GM19023 (cell line): ENCODE data around the gene RARG.

ENCODE experiments used
- ATAC-seq: cut with Tn5 transposase; IDR thresholded peaks from one replicate; pipeline ENCODE4 v1.9.1; 2021; ENCODE audit warnings: mild to moderate bottlenecking, moderate library complexity; ENCODE audit not compliant: unreplicated experiment

The RARG gene

DNA sequence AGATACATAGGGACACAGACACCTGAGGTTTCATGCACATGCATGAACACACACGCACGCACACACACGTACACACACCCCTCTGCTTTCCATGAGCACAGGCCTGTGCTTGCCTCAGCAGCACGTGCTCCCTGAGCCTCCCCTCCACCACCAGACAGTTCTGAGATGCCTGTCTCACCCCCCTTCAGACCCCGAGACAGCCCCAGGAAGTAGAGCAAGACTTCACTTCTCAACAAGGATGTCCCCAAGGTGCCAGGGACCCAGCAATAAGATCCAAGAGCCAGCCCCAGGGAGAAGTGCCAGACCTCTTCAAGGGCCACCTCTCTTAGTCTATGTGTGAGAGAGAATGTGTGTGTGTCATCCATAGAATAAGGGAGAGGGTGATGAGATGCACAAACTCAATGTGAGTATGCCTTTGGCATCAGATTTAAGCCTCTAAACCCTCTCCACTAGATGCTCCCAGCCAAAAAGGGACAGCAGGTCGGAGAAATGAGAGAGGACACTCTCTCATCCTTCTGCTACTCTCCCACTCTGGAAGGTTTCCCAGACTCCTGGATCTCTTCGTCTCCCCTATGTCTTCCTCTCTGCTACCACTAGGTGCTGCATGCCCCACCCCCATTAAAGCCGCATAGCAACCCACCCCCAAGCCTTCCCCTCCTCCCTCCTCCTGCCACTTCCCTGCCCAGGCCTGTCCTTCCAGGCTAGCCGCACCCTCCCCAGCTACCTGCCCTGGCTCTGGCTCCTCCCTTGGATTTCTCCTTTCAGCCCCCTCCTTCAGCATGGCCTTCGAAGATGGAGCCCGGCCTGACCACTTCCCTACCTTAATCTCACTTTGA is 7.7 kb downstream of the RARG start:
- no peak for ATAC-seq

DNA sequence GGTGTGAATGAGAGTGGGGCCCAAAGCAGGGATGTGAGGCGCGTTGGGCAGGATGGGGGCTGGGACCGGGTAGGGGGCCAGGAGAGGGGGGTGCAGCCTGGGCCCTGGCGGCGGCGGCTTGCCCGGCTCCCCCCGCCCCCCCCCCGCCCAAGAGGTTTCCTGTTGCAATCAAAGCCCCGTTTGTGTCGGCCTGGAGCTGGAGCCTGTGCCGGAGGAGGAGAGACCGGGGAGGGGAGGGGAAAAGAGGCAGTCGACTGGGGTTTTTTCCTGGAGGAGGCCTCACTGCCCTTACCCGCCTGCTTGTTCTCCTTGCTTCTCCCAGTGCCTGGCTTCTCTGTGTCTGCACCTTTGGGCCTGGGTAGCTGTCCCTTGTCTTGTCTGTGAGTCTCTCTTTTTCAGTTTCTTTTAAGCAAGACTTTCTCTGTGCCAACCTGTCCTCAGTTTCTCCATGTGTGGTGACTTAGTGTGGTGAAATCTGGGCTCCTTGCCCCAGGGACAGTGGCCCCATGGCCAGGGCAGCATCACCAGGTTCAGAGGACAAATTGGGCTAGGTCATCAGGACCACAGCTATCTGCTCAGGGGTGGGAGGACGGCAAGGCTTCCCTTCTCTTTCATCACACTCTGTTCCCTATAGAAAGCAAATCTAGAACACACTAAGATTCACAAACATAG is 8.5 kb downstream of the RARG start:
- ATAC-seq, result no peak

DNA sequence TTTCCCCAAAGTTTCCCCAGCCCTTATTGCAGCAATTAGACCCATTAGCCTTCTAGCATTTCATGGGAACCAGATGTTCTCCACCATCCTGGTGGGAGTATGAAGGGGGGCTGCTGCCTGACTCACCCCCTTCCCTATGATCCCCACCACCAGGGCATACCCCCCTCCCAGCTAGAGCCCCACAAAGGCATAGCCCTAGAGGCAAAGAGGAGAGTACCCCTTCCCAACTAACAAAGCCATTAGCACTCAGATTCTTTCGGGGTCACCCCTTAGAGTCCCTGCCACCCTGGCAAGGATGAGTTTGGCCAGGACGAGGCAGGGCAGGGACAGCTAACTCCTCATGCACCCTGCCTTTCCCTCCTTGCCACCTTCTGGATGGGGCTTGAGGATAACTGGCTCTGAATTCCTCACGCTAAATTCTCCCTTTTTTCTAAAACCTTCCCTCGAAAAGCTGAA is 9.2 kb downstream of the RARG start:
- ATAC-seq, result no peak

DNA sequence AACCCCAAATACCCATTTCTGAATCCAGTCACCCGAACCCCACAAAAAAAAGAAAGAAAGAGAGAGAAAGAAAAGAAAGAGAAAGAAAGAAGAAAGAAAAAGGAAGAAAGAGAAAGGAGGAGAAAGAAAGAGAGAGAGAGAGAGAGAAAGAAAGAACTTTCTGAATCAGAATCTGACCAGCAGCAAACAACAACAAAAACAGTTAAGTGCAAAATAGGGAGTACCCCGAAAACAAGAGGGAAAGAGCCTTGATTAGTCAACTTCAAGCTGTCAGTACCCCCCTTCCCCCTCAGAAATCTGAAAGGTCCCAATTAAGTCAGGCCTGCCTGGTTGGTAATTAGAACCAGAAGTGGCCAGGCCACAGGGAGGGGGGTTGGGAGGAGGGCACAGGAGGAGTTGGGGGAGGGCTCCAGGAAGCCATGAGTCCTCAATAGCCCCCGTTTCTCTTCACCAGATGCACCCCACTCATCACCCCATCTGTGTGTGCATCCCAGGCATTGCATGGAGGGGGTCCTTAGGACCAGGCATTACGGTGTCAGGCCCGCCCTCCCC is 9.8 kb downstream of the RARG start:
- no peak for ATAC-seq

DNA sequence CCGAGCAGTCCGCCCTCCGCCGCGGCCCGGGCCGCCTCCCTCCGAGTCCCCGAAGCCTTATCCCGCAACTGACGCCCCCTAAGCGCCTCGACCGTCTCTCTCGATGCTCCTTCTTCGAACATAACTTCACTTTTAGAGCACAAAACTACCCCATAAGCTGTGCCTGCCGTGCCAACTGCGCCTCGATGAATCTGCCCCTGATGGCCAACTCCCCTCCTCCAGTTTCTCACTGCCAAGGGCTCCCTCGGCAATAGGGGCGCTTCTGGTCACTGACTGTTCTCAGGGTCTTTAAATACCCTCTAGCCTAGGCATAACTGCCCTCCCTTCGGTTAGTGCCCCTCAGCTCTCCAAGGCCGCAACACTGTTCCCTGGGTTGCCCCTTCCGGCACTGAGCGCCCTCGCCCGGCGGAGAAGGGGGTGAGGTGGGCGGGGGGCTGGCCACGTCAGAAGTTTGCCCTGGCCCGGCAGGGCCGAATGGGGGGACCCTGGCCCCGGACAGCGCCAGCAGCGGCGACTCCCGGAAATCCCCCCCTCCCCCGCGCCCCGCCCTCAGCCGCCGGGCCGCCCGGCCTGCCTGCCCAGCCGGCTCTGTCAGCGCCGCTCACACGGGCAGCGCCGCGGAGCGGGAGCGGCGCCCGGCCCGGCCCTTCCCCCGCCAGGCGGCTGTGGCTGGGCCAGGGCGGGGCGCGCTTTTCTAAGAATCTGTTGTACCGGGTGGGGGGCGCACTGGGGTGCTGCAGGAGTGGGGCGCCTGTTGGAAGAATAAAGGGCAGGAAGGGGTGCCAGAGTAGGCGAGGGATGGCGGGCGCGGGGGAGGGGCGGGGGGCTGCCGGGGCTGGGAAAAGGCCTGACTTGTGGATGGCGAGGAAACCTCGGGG is 10.6 kb downstream of the RARG start:
- ATAC-seq, result no peak

DNA sequence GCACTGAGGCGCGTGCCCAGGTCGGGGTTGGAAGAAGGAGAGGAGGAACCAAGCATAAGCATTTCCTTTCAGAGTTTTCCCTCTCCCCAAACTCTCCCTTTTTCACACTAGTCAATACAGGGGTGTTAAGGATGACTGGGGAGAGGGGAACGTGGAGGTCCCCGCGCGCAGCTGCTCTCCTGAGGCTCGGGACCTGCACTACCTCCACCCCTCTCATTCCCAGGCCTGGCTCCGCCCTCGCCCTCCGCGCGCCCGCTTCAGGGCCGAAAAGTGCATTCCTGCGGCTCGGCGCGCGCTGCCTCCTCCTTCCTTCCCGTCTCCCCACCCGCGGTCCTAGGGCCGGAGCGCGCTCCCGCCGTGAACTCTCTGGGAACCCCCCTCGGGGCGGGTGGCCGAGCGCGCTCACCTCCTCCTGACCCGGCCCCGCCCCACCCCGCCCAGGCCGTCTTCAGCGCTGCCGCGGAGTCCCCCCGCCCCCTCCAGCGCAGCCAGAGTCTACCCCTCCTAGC is 11.3 kb downstream of the RARG start:
- peak; percentile 60 for ATAC-seq

DNA sequence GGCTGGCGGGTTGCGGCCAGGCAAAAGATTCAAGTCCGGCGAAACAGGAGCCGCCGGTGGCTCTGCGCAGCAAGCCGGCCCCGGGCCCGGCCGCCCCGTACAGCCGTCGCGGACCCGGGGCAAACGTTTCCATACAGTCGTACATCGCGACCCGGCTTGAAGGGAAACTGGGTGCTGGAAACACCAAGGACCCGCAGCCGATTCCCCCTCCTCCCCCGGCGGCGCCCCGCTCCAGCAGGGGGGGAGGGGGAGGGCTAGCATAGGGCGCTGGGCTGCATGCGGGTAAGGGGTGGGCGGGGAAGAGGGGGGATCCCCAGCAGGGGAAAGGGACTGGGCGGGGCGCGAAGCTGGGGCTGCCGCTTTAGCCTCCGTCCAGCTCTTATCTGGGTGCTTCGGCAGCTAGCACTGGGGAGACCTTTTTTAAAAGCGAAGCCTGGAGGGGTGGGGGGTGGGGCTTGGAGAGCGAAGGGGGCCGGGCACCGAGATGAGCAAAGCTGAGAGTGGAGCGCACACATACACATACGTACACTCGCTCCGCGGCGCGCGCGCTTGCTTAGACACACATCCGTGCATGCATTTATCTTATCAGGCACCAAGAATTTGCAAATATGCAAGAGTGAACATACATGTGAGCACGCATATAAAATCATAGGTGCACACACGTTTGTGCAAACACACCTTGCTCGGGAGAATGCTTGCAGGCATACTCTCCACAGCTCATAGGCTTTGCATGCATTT is 11.9 kb downstream of the RARG start:
- peak; percentile 45 for ATAC-seq

DNA sequence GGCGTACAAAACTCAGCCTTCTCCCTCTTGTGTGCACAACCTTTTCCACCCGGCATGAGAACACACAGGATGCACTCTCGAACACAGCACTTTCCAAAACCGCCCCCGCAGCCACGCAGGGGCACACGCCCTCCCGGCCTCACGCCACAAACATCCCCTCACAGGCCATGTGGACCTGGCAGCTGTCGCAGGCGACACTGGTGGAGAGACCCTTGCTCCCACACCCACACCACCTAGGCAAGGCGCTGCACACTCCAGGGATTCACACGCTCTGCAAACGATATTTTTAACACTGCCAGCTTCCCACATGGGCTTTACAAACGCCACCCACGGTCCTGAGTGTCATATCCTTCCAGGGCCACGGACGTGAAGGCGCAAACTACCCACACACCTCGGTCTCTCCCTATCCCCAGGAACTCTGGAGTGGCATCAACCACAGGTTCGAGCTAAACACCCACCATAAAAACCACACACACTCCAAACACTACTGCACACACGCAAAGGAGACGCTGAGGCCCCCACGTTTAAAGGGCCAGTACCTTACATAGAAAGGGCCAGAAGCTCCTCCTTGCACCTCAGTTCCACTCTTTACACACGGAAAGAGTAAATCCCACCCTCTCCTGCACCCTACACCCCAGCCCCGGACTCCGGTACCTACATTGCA is 12.6 kb downstream of the RARG start:
- ATAC-seq, result peak; percentile 12

DNA sequence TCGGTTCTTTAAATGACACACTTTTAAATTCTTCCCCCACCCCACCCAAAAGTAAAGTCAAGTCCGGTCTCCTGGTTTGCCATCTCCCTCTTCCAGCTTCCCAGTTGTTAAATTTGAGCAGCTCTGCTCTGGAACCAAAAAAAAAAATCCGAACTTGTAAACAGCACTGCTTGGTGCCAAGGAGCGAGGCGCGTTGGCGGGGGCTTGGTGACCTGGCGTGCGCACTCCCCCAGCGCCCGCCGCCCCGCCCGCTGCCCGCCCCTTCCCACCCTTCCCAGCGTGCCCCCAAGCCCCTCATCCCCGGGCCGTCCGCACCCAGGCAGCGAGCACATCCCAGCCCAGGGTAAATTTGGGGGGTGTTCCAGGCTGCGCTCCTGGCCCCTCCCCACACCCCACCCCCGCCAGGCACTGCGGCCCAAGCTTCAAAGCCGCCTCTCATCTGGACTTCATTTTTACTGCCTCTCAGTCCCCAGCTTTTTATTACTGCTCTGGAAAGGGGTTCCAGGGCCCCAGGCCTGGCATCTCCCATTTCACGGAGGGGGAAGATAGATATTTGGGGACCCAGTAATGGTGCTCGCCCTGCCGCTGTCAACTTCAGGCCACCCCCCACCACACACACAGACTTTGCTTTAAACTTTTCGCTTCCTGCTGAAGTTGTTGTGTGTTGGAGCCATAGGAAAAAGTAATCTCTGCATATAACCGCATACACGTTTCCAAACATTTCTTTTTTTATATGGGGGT is 13.3 kb downstream of the RARG start:
- ATAC-seq, result no peak

DNA sequence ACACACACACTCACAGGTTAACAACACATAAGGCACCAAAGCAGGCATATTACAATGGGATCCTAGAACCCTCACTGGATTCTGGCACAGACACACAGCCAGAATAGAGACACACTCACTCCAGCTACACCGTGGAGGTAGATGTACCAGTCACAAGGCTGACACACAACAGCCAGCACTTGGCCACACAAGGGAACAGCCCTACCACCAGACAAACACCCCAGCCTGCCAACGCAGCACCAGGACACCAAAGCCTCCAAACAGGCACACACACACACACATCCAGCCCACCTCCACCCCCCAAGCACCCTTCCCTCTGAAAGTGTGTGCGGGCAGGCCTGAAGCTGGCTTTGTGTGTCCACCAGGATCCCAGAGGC is 14.1 kb downstream of the RARG start:
- ATAC-seq, result no peak

DNA sequence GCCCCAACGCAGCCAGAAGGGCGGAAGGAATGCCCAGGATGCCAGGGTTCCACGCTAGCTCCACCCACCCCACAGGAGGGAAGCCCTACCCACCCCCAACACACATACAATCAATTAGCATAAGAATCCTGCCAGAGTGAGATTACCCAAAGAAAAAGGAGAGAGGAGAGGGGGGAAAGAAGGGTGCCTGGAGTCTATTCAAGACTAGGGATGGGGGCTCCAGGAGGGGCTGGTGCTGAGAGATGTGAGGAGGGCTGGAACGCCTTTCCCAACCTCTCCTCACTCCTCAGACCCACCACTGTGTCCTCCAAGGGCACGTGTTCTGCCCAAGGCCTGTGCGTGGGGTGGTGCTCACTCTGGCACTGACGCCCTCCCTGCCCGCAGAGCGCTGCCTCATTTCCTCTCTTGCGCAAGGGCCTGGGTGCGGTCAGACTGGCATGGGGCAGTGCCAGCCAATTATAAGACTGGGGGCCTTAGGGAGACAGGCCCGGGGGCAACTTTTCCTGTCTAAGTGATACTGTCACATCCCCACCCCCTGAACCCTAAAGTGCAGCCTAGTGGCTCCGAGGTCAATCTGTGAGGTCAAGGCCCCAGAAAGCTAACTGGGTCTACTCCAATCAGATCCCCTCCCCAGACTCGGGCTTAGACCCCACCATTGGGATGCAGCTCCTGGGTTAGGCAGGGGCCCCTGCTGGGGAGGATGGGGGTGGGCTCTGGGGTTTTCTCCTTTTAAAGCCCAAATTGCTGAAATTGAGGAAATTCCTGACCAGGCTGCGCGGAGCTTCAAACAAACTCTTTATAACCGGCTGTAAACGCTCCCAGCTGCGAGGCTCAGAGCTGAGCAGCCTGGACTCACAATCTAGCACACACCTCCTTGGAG is 14.7 kb downstream of the RARG start:
- no peak for ATAC-seq

DNA sequence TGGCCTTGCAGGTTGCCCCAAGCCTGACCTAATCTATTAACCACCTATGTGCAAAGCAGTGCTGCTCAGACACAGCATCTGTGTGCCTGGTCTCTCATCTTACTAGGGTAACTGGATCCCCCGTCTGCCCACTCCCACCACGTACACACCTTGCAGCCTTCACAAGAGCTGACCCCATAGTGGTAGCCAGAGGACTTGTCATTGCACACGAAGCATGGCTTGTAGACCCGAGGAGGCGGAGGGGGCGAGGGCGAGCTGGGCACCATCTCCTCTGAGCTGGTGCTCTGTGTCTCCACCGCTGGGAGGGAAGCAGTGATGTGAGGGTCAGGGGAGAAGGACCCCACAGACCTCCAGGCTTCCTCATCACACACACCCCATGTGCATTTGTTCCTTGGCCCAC is 16.5 kb downstream of the RARG start:
- no peak for ATAC-seq

DNA sequence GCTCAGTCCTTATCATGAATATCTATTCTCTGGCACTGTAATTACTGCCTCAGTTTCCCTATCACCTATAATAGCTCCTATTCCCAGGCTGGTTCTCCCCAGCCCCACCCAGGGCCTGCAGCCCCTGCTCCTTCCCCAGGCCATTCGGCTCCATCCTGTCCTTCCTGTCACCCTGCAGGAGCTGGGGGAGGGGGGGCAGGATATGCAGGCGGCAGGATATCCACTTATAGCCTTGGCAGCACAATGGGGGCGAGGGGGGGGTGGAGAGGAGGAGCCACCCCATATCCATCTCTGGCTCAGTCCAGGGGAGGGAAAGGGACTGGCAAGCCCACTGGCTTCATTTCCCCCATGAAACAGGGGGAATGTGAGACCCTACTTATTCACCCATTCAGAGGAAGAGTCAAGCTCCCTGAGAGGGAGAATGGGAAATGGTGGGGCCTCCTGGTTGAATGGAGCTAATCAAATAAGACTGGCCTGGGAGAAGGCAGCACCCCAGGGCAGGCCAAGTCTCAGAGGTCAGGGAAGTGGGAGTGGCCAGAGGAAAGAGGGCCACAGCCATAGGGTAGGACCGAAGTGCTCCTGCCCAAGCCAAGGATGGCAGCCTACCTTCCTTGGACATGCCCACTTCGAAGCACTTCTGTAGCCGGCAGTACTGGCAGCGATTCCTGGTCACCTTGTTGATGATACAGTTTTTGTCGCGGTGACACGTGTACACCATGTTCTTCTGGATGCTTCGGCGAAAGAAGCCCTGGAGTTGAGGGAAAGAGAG is 17.1 kb downstream of the RARG start:
- no peak for ATAC-seq

DNA sequence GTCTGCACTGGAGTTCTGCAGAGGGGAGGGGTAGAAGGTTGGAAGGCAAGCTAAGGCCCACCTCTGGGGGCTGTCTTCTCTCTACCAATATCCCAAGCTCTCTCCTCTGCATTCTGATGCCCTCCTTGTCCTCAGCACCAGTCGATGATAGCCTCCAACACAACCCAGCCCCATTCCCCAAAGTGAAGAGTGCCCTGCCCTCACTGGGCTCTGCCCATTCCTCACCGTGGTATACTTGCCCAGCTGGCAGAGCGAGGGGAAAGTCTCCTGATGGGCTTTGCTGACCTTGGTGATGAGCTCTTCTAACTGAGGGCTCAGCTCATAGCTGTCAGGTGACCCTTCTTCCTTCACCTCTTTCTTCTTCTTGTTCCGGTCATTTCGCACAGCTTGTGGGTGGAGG is 17.8 kb downstream of the RARG start:
- no peak for ATAC-seq

DNA sequence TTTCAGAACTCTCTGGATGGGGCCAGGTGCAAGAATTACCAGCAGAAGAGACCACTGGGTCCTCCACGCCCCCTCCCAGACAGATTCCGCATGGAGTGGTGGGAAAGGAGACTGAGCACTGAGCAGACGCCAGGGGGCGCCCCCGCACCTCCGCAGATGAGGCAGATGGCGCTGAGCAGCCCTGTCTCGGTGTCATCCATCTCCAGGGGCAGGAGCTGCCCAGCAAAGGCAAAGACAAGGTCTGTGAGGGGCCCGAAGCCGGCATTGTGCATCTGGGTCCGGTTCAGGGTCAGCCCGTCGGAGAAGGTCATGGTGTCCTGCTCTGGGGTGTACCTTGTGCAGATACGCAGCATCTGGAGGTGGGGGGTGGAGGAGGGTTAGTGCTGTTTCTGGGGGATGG is 18.7 kb downstream of the RARG start:
- ATAC-seq, result no peak

DNA sequence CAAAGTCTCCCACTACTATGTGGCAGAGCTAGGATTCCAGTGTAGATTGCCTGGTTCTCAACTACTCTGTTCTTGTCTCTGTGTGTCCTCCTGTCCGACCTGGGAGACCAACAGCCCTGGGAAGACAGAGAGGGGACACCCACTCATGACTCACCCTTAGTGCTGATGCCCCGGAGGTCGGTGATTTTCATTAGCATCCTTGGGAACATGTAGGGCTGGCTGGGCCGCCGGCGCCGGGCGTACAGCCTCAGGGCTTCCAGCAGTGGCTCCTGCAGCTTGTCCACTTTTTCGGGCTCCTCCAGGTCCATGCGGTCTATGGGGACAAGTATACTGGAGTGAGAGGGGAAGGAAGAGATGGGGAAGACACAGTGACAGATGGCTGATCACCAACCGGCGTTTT is 19.1 kb downstream of the RARG start:
- no peak for ATAC-seq
